HepG2 (cell line): ENCODE results near the gene ICE1. TPM values are rescaled to one million over a fixed set of nuclear protein-coding genes. Genes with fewer than 3 reads are reported as not detected.

ENCODE experiments used
- ATAC-seq: fragments of 200-7000 bp; cut with Tn5 transposase; 3 replicates; pipeline ENCODE4 v1.9.1; 2020; ENCODE audit warnings: mild to moderate bottlenecking, moderate library complexity
- BruUV-seq: library from RNA; stranded (reverse); fragments of 400-500 nt; replicated peaks from 2 replicates; lab custom pipeline; 2021; lab: Mats Ljungman, UMichigan
- CTCF ChIA-PET: fragments of 300-600 bp; formaldehyde crosslinking; extraction: SDS; loops from one replicate; lab custom pipeline; 2021; ENCODE audit warnings: low total read pairs, inconsistent platforms, low intra/inter-chr PET ratio; lab: Yijun Ruan, JAX
- POLR2A ChIA-PET: fragments of 350-600 bp; sonication (Branson Sonifier 250); formaldehyde crosslinking; loops from one replicate; lab custom pipeline; 2020; ENCODE audit warnings: antibody characterized with exemption, inconsistent platforms; lab: Yijun Ruan, JAX
- DNase-seq: peaks from one replicate; pipeline ENCODE4 v3.0.0-alpha.2; 2015; ENCODE audit warnings: low spot score
- FAIRE-seq: peaks from 3 replicates; lab custom pipeline; 2011; peaks lifted over from hg19 to GRCh38; lab: Jason Lieb, UNC
- H2AFZ ChIP-seq: one replicate; pipeline ENCODE4 v1.6.1; 2011; ENCODE audit warnings: low read length, inconsistent platforms
- H3K27ac ChIP-seq: fragments of 300-600 bp; 3 replicates; pipeline ENCODE4 v1.8.0; 2011; ENCODE audit warnings: mixed run types, mild to moderate bottlenecking, mixed read lengths, low read length, inconsistent platforms; ENCODE audit not compliant: insufficient read depth; ENCODE audit errors: extremely low read length
- H3K27me3 ChIP-seq, 2 experiments: fragments of 200-600 bp in 1 of 2; 2 replicates in 1 of 2; 3 replicates in 1 of 2; pipeline versions ENCODE4 v1.6.0 to v1.8.0; 2011; ENCODE audit warnings: low read length in 2 of 2, mild to moderate bottlenecking in 2 of 2, moderate library complexity in 2 of 2, inconsistent platforms in 1 of 2; ENCODE audit not compliant: insufficient read depth in 2 of 2, control insufficient read depth in 1 of 2
- H3K36me3 ChIP-seq, 2 experiments: fragments of 200-600 bp in 1 of 2; replicated peaks in 1 of 2; 2 replicates in 1 of 2; 3 replicates in 1 of 2; pipeline versions ENCODE4 v1.5.1 to v1.8.0; 2011; ENCODE audit warnings: low read length in 2 of 2, inconsistent platforms in 1 of 2; ENCODE audit not compliant: insufficient read depth in 2 of 2, control insufficient read depth in 1 of 2
- H3K4me1 ChIP-seq: 2 replicates; pipeline ENCODE4 v1.5.1; 2012; ENCODE audit warnings: low read length, inconsistent platforms; ENCODE audit not compliant: insufficient read depth
- H3K4me2 ChIP-seq: 2 replicates; pipeline ENCODE4 v1.6.0; 2011; ENCODE audit warnings: low read depth, low read length, inconsistent platforms
- H3K4me3 ChIP-seq, 3 experiments: fragments of 200-600 bp in 1 of 3; sonication (generic), shearing (Covaris generic) in 1 of 3; replicated peaks in 1 of 3; 2 replicates each; pipeline ENCODE4 v1.5.1; 2011 to 2016; ENCODE audit warnings: low read length in 3 of 3, inconsistent platforms in 2 of 3, low read depth in 2 of 3, mild to moderate bottlenecking in 2 of 3, control low read depth in 1 of 3, mixed read lengths in 1 of 3; ENCODE audit not compliant: insufficient read depth in 1 of 3
- H3K79me2 ChIP-seq: one replicate; pipeline ENCODE4 v1.6.1; 2011; ENCODE audit warnings: low read length, inconsistent platforms; ENCODE audit not compliant: insufficient read depth
- H3K9ac ChIP-seq: 2 replicates; pipeline ENCODE4 v1.6.0; 2011; ENCODE audit warnings: mild to moderate bottlenecking, low read depth, low read length, inconsistent platforms; ENCODE audit not compliant: insufficient read depth
- H3K9me3 ChIP-seq: 2 replicates; pipeline ENCODE4 v1.5.1; 2012; ENCODE audit warnings: mild to moderate bottlenecking, low read length
- H4K20me1 ChIP-seq: 2 replicates; pipeline ENCODE4 v1.6.0; 2011; ENCODE audit warnings: inconsistent platforms, mild to moderate bottlenecking, low read length, moderate library complexity; ENCODE audit not compliant: insufficient read depth
- BORCS8-MEF2B ChIP-seq: sonication (generic); formaldehyde crosslinking; IDR thresholded peaks from 2 replicates; pipeline ENCODE4 v1.8.0; 2022; ENCODE audit warnings: mild to moderate bottlenecking, missing genetic modification reagents
- CTCF ChIP-seq: sonication (generic); formaldehyde crosslinking; IDR thresholded peaks from 2 replicates; pipeline ENCODE4 v1.5.0; 2020; ENCODE audit warnings: mild to moderate bottlenecking, missing genetic modification reagents, moderate library complexity
- NCOA1 ChIP-seq: sonication (generic); formaldehyde crosslinking; IDR thresholded peaks from 2 replicates; pipeline ENCODE4 v1.9.0; 2021; ENCODE audit warnings: missing genetic modification reagents
- SP5 ChIP-seq: IDR thresholded peaks from 2 replicates; pipeline ENCODE4 v1.6.1; 2016; ENCODE audit warnings: low read depth, borderline replicate concordance
- TARDBP ChIP-seq: sonication (generic); formaldehyde crosslinking; IDR thresholded peaks from 2 replicates; pipeline ENCODE4 v1.8.0; 2022; ENCODE audit warnings: mild to moderate bottlenecking, missing genetic modification reagents
- WIZ ChIP-seq: sonication (generic); formaldehyde crosslinking; IDR thresholded peaks from 2 replicates; pipeline ENCODE4 v1.5.1; 2020; ENCODE audit warnings: mild to moderate bottlenecking, missing genetic modification reagents
- ZBTB3 ChIP-seq: sonication (generic); formaldehyde crosslinking; IDR thresholded peaks from 2 replicates; pipeline ENCODE4 v1.4.0; 2020; ENCODE audit warnings: low read depth, mild to moderate bottlenecking, moderate library complexity, missing genetic modification reagents, borderline replicate concordance
- ZFP37 ChIP-seq: sonication (generic); formaldehyde crosslinking; IDR thresholded peaks from 2 replicates; pipeline ENCODE4 v1.4.0; 2020; ENCODE audit warnings: missing genetic modification reagents, borderline replicate concordance
- ZMAT5 ChIP-seq: sonication (generic); formaldehyde crosslinking; IDR thresholded peaks from 2 replicates; pipeline ENCODE4 v1.5.0; 2020; ENCODE audit warnings: mild to moderate bottlenecking, low read depth, missing genetic modification reagents, borderline replicate concordance
- ZNF207 ChIP-seq: fragments of 450-650 bp; IDR thresholded peaks from 2 replicates; pipeline ENCODE4 v1.6.1; 2016; ENCODE audit warnings: antibody characterized with exemption, borderline replicate concordance
- ZNF225 ChIP-seq: sonication (generic); formaldehyde crosslinking; IDR thresholded peaks from 2 replicates; pipeline ENCODE4 v1.4.0; 2020; ENCODE audit warnings: mild to moderate bottlenecking, missing genetic modification reagents
- ZNF263 ChIP-seq: sonication (generic); formaldehyde crosslinking; IDR thresholded peaks from 2 replicates; pipeline ENCODE4 v1.4.0; 2020; ENCODE audit warnings: missing genetic modification reagents
- ZNF431 ChIP-seq: sonication (generic); formaldehyde crosslinking; IDR thresholded peaks from 2 replicates; pipeline ENCODE4 v1.9.0; 2022; ENCODE audit warnings: missing genetic modification reagents, low read depth, mild to moderate bottlenecking, borderline replicate concordance
- ZNF678 ChIP-seq: sonication (generic); formaldehyde crosslinking; IDR thresholded peaks from 2 replicates; pipeline ENCODE4 v1.4.0; 2020; ENCODE audit warnings: mild to moderate bottlenecking, missing genetic modification reagents
- ZNF775 ChIP-seq: sonication (generic); formaldehyde crosslinking; IDR thresholded peaks from 2 replicates; pipeline ENCODE4 v1.4.0; 2020; ENCODE audit warnings: missing genetic modification reagents, mild to moderate bottlenecking, moderate library complexity, borderline replicate concordance
- WGBS: methylation state at CpG from one replicate; pipeline ENCODE4 v1.1.6; 2017; ENCODE audit warnings: low lambda C conversion rate; 5-methylcytosine and 5-hydroxymethylcytosine counted together
- in situ Hi-C: cut with HindIII; loops from 2 replicates; pipeline ENCODE4 v1.10.0; 2017; ENCODE audit warnings: low pct_unique_long_range_greater_than_20kb; ENCODE audit not compliant: extremely low pct_ligation_motif_present
- intact Hi-C: fragments of 100-400 bp; cut with micrococcal nuclease; formaldehyde crosslinking; loops from one replicate; pipeline ENCODE4 v1.10.0; 2022; ENCODE audit not compliant: unreplicated experiment
- polyA plus RNA-seq, 8 experiments: library from polyadenylated mRNA; depleted of rRNA in 3 of 8; stranded (reverse) in 7 of 8; unstranded in 1 of 8; fragments of >200 nt; fragmentation: Illumina TruSeq in 4 of 8; extraction: Trizol in 4 of 8; gene quantifications; 2 replicates each; pipeline versions ENCODE4 v1.2.1 to v1.2.3, GENCODE V29; 2011 to 2016; ENCODE audit warnings: low read depth in 4 of 8, missing spikeins in 1 of 8, mixed read lengths in 1 of 8; ENCODE audit not compliant: insufficient read depth in 1 of 8
- total RNA-seq, 5 experiments: library from RNA; depleted of rRNA; stranded (reverse); fragments of >200 nt; fragmentation: Illumina TruSeq; extraction: Trizol; gene quantifications; 2 replicates each; pipeline ENCODE4 v1.2.3, GENCODE V29; 2016; ENCODE audit warnings: low read depth in 1 of 5
- TF ChIP-seq, protein P1 (sequence below): sonication (generic); formaldehyde crosslinking; IDR thresholded peaks from 2 replicates; pipeline ENCODE4 v1.5.0; 2020; ENCODE audit warnings: missing genetic modification reagents
- TF ChIP-seq, protein P2 (sequence below): sonication (generic); formaldehyde crosslinking; IDR thresholded peaks from 2 replicates; pipeline ENCODE4 v1.8.1; 2023; ENCODE audit warnings: mild to moderate bottlenecking, missing genetic modification reagents, borderline replicate concordance
- TF ChIP-seq, protein P3 (sequence below): sonication (generic); formaldehyde crosslinking; IDR thresholded peaks from 2 replicates; pipeline ENCODE4 v1.4.0; 2020; ENCODE audit warnings: missing genetic modification reagents
- TF ChIP-seq, protein P4 (sequence below): IDR thresholded peaks from 2 replicates; pipeline ENCODE4 v1.6.1; 2016

Gene ICE1
- total and polyA plus RNA-seq, 2 of the 13 experiments (the other 11 are each of a cell fraction or from before 2014, with no cell fraction given): 9.1 to 27.6 TPM

DNA sequence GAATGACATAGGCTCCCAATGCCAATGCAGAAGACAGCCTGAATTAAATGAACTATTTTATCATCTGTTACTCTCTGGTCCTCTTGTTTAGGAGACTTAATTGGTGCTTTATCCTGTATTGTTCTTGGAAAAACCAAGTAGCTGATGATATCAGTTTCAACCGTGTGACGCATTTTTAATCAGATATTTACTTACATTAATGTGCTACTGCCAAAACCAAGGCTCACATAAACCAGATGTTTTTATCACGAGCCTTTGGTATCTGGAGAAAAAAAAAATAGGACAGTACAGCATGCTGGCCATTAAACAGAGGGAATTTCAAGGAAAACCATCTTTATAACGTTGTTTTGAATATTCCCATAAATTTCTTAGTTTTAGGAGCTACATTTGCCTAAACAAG is 90.1 kb downstream of the ICE1 start:
- 6% methylated on average over 4 of the region's 4 CpGs for WGBS
- in situ Hi-C loops: no loop called here
- Histone ChIP-seq H3K9me3 (no peaks in the 10 kb centered on the region), H3K4me2 (no peak overlapping the region), H3K4me3 (no peak overlapping the region), H3K27ac (no peak overlapping the region), H3K4me1 (no peaks in the 10 kb centered on the region), H3K27me3 (peaks cover 0 to 13% of the 10 kb centered on the region in 2 experiments; a peak in 2 of 5 replicates), H3K79me2 (no peaks in the 10 kb centered on the region), H3K9ac (no peak overlapping the region), H4K20me1 (no peaks in the 10 kb centered on the region), H3K36me3 (no peaks in the 10 kb centered on the region), H2AFZ (no peak overlapping the region)
- TF ChIP-seq, protein P1, sequence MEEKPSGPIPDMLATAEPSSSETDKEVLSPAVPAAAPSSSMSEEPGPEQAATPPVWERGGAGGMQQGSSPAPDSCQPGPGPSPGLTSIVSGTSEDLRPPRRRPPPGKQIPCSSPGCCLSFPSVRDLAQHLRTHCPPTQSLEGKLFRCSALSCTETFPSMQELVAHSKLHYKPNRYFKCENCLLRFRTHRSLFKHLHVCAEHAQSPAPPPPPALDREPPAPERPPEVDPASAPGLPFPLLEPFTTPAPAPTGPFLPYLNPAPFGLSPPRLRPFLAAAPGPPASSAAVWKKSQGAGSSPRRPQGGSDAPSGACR: no peak
- TF ChIP-seq CTCF (CRISPR knock-in tag) (no peak), TARDBP (CRISPR knock-in tag) (no peak), ZFP37 (no peak), ZNF775 (CRISPR knock-in tag) (no peak), SP5 (no peak), ZNF263 (no peak), NCOA1 (CRISPR knock-in tag) (no peak), ZMAT5 (no peak), ZBTB3 (no peak), BORCS8-MEF2B (CRISPR knock-in tag) (no peak), WIZ (CRISPR knock-in tag) (no peak), ZNF678 (no peak), ZNF431 (no peak), ZNF207 (no peak), ZNF225 (CRISPR knock-in tag) (no peak)
- TF ChIP-seq, protein P2, sequence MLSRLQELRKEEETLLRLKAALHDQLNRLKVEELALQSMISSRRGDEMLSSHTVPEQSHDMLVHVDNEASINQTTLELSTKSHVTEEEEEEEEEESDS (CRISPR knock-in tag): no peak
- TF ChIP-seq, protein P3, sequence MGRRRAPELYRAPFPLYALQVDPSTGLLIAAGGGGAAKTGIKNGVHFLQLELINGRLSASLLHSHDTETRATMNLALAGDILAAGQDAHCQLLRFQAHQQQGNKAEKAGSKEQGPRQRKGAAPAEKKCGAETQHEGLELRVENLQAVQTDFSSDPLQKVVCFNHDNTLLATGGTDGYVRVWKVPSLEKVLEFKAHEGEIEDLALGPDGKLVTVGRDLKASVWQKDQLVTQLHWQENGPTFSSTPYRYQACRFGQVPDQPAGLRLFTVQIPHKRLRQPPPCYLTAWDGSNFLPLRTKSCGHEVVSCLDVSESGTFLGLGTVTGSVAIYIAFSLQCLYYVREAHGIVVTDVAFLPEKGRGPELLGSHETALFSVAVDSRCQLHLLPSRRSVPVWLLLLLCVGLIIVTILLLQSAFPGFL (CRISPR knock-in tag): no peak
- TF ChIP-seq, protein P4, sequence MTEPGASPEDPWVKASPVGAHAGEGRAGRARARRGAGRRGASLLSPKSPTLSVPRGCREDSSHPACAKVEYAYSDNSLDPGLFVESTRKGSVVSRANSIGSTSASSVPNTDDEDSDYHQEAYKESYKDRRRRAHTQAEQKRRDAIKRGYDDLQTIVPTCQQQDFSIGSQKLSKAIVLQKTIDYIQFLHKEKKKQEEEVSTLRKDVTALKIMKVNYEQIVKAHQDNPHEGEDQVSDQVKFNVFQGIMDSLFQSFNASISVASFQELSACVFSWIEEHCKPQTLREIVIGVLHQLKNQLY (CRISPR knock-in tag): no peak
- ChIA-PET POLR2A (no interaction called here), CTCF (no interaction called here)
- BruUV-seq: no TSS peak
- ATAC-seq (no peak), FAIRE-seq (no peak), DNase-seq (no peak)
- intact Hi-C loops: no loop called here
